Spleen (tissue), 7 donors: ENCODE data around the gene CCDC12.

ENCODE experiments used
- CTCF ChIP-seq, 11 experiments: fragments of 200-600 bp in 7 of 11; fragments of 450-650 bp in 4 of 11; sonication (generic) in 4 of 11; IDR thresholded peaks in 8 of 11; conservative IDR thresholded peaks in 3 of 11; 1 replicate in 7 of 11; 2 replicates in 4 of 11; pipeline versions ENCODE4 v1.4.0 to v1.8.0; 2016 to 2021; ENCODE audit warnings: antibody characterized with exemption in 11 of 11, inconsistent platforms in 4 of 11, mild to moderate bottlenecking in 1 of 11
- POLR2A ChIP-seq, 3 donors: fragments of 450-650 bp; IDR thresholded peaks; one replicate each; pipeline ENCODE4 v1.5.1; 2017; ENCODE audit warnings: antibody characterized with exemption in 3 of 3, mild to moderate bottlenecking in 1 of 3
- donor health status: DM: no; HTN: no; CAD: no; lungs with moderate emphysema.
- donor health status: DM: no; HTN: no; CAD: no.
- donor health status: DM: no; HTN: no; CAD: no.

GRCh38 chr3:46955801-46956259 lies 20.7 kb downstream of the CCDC12 start:
- TF ChIP-seq CTCF (IDR thresholded peaks at IDR 0.05 in 8 of 11, conservative IDR thresholded peaks at IDR 0.05 in 3 of 11) (no peak), POLR2A (IDR thresholded peaks at IDR 0.05) (no peak)
